Bronchial epithelial cell (primary cell): ENCODE measurements around the gene BRI3. TPM values are rescaled to one million over a fixed set of nuclear protein-coding genes. Genes with fewer than 3 reads are reported as not detected.

ENCODE experiments used
- DNase-seq: peaks from one replicate; pipeline ENCODE4 v3.0.0-alpha.2; 2010; ENCODE audit warnings: low read depth
- FAIRE-seq: peaks from 2 replicates; lab custom pipeline; 2011; peaks lifted over from hg19 to GRCh38; lab: Jason Lieb, UNC
- H3K27me3 ChIP-seq: 2 replicates; pipeline ENCODE4 v1.5.1; 2011; ENCODE audit warnings: low read length; ENCODE audit not compliant: control insufficient read depth, insufficient read depth
- H3K36me3 ChIP-seq: 2 replicates; pipeline ENCODE4 v1.5.1; 2011; ENCODE audit warnings: low read length; ENCODE audit not compliant: control insufficient read depth, insufficient read depth
- H3K4me3 ChIP-seq: 2 replicates; pipeline ENCODE4 v1.5.1; 2011; ENCODE audit warnings: mild to moderate bottlenecking, low read depth, low read length, control low read depth
- total RNA-seq: library from RNA; depleted of rRNA; stranded (reverse); fragments of >200 nt; gene quantifications from 2 replicates; pipeline ENCODE4 v1.2.1, GENCODE V29; 2014
- TF ChIP-seq, protein P1 (sequence below): IDR thresholded peaks from 2 replicates; pipeline ENCODE4 v1.5.1; 2011; ENCODE audit warnings: mild to moderate bottlenecking, moderate library complexity, low read length, control low read depth, inconsistent platforms; ENCODE audit not compliant: insufficient read depth, severe bottlenecking

The BRI3 gene
- total RNA-seq, 1 donor from 2014 or later: 53.7 TPM

GRCh38 chr7:98291717-98292116, 10.2 kb downstream of the BRI3 start:
- Histone ChIP-seq H3K4me3 (no peak overlapping the region), H3K36me3 (peaks cover 29% of the 10 kb centered on the region), H3K27me3 (no peaks in the 10 kb centered on the region)
- DNase-seq (no peak), FAIRE-seq (no peak)
- TF ChIP-seq, protein P1, sequence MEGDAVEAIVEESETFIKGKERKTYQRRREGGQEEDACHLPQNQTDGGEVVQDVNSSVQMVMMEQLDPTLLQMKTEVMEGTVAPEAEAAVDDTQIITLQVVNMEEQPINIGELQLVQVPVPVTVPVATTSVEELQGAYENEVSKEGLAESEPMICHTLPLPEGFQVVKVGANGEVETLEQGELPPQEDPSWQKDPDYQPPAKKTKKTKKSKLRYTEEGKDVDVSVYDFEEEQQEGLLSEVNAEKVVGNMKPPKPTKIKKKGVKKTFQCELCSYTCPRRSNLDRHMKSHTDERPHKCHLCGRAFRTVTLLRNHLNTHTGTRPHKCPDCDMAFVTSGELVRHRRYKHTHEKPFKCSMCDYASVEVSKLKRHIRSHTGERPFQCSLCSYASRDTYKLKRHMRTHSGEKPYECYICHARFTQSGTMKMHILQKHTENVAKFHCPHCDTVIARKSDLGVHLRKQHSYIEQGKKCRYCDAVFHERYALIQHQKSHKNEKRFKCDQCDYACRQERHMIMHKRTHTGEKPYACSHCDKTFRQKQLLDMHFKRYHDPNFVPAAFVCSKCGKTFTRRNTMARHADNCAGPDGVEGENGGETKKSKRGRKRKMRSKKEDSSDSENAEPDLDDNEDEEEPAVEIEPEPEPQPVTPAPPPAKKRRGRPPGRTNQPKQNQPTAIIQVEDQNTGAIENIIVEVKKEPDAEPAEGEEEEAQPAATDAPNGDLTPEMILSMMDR: peak; percentile 32

DNA sequence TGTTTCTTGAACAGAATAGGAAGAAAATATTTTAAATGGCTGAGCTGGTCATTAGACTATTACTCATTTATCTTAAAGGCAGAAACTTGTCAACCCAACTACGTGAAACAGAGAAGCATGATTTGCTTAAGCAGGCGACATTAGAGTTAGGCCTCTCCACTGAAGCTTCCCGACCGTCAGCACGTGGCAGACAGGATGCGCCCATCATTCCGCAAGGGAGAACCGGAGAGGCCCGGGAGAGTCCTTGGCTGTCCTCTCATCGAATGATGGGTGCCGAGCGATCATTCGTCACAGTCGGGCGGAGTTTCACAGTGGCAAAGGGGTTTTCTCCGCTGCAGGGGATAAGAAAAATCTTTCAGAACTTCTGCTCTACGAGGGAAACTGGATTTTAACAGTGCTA, 11.8 kb downstream of the BRI3 start:
- DNase-seq: no peak
- Histone ChIP-seq H3K27me3 (no peaks in the 10 kb centered on the region), H3K36me3 (peaks cover 27% of the 10 kb centered on the region), H3K4me3 (no peak overlapping the region)
- TF ChIP-seq, protein P1: no peak
- no peak for FAIRE-seq

DNA sequence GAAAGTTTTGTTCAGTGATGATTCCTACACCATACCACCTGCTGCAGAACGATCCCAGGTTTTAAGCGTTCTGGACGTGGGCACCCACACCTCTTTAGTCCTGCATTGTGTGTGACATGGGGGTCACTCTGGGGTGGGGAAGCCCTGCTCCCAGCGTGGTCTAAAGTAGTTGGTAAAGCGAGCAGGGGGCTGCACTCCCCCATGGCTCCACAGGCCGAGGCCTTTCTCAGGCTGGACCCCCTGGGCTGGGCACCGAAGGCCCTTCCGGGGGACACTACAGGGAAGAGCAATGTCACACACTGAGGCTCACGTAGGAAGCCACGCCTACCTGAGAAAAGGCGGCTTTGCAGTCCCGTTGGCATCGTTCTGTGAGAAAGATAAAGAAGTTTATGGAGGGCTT, 12.3 kb downstream of the BRI3 start:
- H3K4me3 ChIP-seq: no peak overlapping the region
- no peak for FAIRE-seq
- no peak for DNase-seq
- TF ChIP-seq, protein P1: no peak
- peaks cover 26% of the 10 kb centered on the region for H3K36me3 ChIP-seq
- H3K27me3 ChIP-seq: no peaks in the 10 kb centered on the region

- no peaks in the 10 kb centered on the region for H3K27me3 ChIP-seq
- DNase-seq: no peak
- peaks cover 24% of the 10 kb centered on the region for H3K36me3 ChIP-seq
- TF ChIP-seq, protein P1: no peak
- no peak overlapping the region for H3K4me3 ChIP-seq
- no peak for FAIRE-seq
Measured at GRCh38 chr7:98294326-98294725, 12.8 kb downstream of the BRI3 start.

GRCh38 chr7:98294798-98295382, 13.4 kb downstream of the BRI3 start:
- DNase-seq (peak; percentile 49), FAIRE-seq (no peak)
- H3K4me3 ChIP-seq: no peak overlapping the region
- TF ChIP-seq, protein P1: peak; percentile 86
- H3K36me3 ChIP-seq: peaks cover 22% of the 10 kb centered on the region
- H3K27me3 ChIP-seq: no peaks in the 10 kb centered on the region
